Right atrium auricular region (tissue), 2 donors: ENCODE measurements around the gene LRBA. TPM values are rescaled to one million over a fixed set of nuclear protein-coding genes. Genes with fewer than 3 reads are reported as not detected.
"Not testable (repeated sequence)": the region's sequence is repeated elsewhere in the genome, so short reads cannot be mapped to it uniquely, and the experiment has no call there.

Experiments used
- DNase-seq: peaks from one replicate; pipeline ENCODE4 v3.0.0-alpha.2; 2019; ENCODE audit warnings: low spot score
- H3K27ac ChIP-seq, 2 donors: fragments of 200-600 bp; sonication (generic); 1 replicate in 1 of 2; 2 replicates in 1 of 2; pipeline ENCODE4 v1.5.1; 2016 to 2019
- H3K27me3 ChIP-seq, 2 donors: fragments of 200-600 bp; sonication (generic); one replicate each; pipeline versions ENCODE4 v1.5.1 to v1.6.0; 2017 to 2019
- H3K36me3 ChIP-seq: fragments of 200-600 bp; sonication (generic); one replicate; pipeline ENCODE4 v1.5.1; 2016
- H3K4me1 ChIP-seq, 2 donors: fragments of 200-600 bp; sonication (generic); one replicate each; pipeline versions ENCODE4 v1.5.1 to v1.6.0; 2017 to 2019
- H3K4me3 ChIP-seq, 2 donors: fragments of 200-600 bp; sonication (generic); 1 replicate in 1 of 2; 2 replicates in 1 of 2; pipeline ENCODE4 v1.5.1; 2017 to 2019; ENCODE audit warnings: mild to moderate bottlenecking in 1 of 2, moderate library complexity in 1 of 2
- H3K9me3 ChIP-seq, 2 donors: fragments of 200-600 bp; sonication (generic); one replicate each; pipeline ENCODE4 v1.5.1; 2019
- CTCF ChIP-seq, 2 donors: fragments of 200-600 bp; sonication (generic); IDR thresholded peaks; one replicate each; pipeline ENCODE4 v1.5.1; 2019; ENCODE audit warnings: antibody characterized with exemption in 2 of 2
- total RNA-seq, 2 donors: library from RNA; depleted of rRNA; stranded (reverse); fragments of >200 nt; gene quantifications; one replicate each; pipeline ENCODE4 v1.1.0, GENCODE V29; 2016

The LRBA gene
- total RNA-seq, 2 donors from 2014 or later, result 20.8 to 37.7 TPM

GRCh38 chr4:150547154-150547838, 467.8 kb downstream of the LRBA start:
- Histone ChIP-seq H3K4me3 (no peak overlapping the region), H3K9me3 (no peaks in the 10 kb centered on the region), H3K36me3 (no peaks in the 10 kb centered on the region), H3K27ac (no peak overlapping the region), H3K4me1 (no peaks in the 10 kb centered on the region), H3K27me3 (no peaks in the 10 kb centered on the region)
- DNase-seq, result no peak
- no peak for TF ChIP-seq CTCF (IDR thresholded peaks at IDR 0.05)

GRCh38 chr4:150546286-150546685, 468.8 kb downstream of the LRBA start:
- DNase-seq, result no peak
- TF ChIP-seq CTCF (IDR thresholded peaks at IDR 0.05), result no peak
- no peaks in the 10 kb centered on the region for H3K9me3 ChIP-seq

GRCh38 chr4:150543042-150543441, 472.0 kb downstream of the LRBA start:
- Histone ChIP-seq H3K9me3 (no peaks in the 10 kb centered on the region), H3K27me3 (no peaks in the 10 kb centered on the region), H3K4me3 (no peak overlapping the region), H3K27ac (no peak overlapping the region), H3K4me1 (no peaks in the 10 kb centered on the region), H3K36me3 (no peaks in the 10 kb centered on the region)
- DNase-seq, result no peak
- TF ChIP-seq CTCF (IDR thresholded peaks at IDR 0.05), result no peak

More at GRCh38 chr4:150546286-150546685, 468.8 kb downstream of the LRBA start:
- Histone ChIP-seq H3K36me3 (no peaks in the 10 kb centered on the region), H3K4me1 (no peaks in the 10 kb centered on the region), H3K27ac (no peak overlapping the region), H3K4me3 (no peak overlapping the region), H3K27me3 (no peaks in the 10 kb centered on the region)

- no peak overlapping the region for H3K4me3 ChIP-seq
- no peaks in the 10 kb centered on the region for H3K36me3 ChIP-seq
- H3K27me3 ChIP-seq, result no peaks in the 10 kb centered on the region
- no peaks in the 10 kb centered on the region for H3K9me3 ChIP-seq
- TF ChIP-seq CTCF (IDR thresholded peaks at IDR 0.05), result no peak
- DNase-seq, result no peak
- no peaks in the 10 kb centered on the region for H3K4me1 ChIP-seq
- H3K27ac ChIP-seq, result no peak overlapping the region
These were observed 473.4 kb downstream of the LRBA start for GRCh38 chr4:150541681-150542080.

- no peak for DNase-seq
- Histone ChIP-seq H3K9me3 (no peaks in the 10 kb centered on the region), H3K36me3 (no peaks in the 10 kb centered on the region), H3K4me3 (no peak overlapping the region), H3K27ac (no peak overlapping the region), H3K27me3 (no peaks in the 10 kb centered on the region), H3K4me1 (no peaks in the 10 kb centered on the region)
- TF ChIP-seq CTCF (IDR thresholded peaks at IDR 0.05), result no peak
These were observed 474.1 kb downstream of the LRBA start for GRCh38 chr4:150540959-150541360.

- Histone ChIP-seq H3K27ac (no peak overlapping the region), H3K36me3 (no peaks in the 10 kb centered on the region), H3K9me3 (no peaks in the 10 kb centered on the region), H3K4me3 (no peak overlapping the region), H3K27me3 (no peaks in the 10 kb centered on the region), H3K4me1 (no peaks in the 10 kb centered on the region)
- TF ChIP-seq CTCF (IDR thresholded peaks at IDR 0.05), result no peak
- no peak for DNase-seq
These were observed 474.5 kb downstream of the LRBA start for GRCh38 chr4:150540536-150540935.

GRCh38 chr4:150537911-150538310, 477.2 kb downstream of the LRBA start:
- not testable (repeated sequence) for H3K27ac ChIP-seq, H3K4me1 ChIP-seq, H3K9me3 ChIP-seq, H3K4me3 ChIP-seq, H3K36me3 ChIP-seq, DNase-seq, H3K27me3 ChIP-seq
